Measurements from ENCODE around the gene HS6ST2. TPM values are rescaled to one million over a fixed set of nuclear protein-coding genes. Genes with fewer than 3 reads are reported as not detected.

The HS6ST2 gene
- total RNA-seq, 1 experiment from 2014 or later = 1.3 TPM

DNA sequence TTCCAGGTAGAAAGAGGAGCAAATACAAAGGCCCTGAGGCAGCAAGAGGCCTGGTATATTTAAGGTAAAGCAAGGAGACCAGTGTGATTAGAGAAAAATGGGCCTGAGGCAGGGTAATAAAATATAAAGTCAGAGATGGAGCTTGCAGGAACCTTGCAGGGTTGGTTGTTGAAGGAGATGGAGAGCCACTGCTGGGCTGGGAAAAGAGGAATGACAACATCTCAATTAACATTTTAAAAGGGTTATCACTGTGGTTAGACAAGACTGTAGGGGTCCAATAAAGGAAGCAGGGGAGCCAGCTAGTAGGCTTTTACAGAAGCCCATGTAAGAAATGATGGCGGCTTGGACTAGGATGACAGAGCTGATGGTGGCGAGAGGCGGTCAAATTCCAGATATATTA lies 264.0 kb downstream of the HS6ST2 start:
- Histone ChIP-seq H3K36me3 (no peaks in the 10 kb centered on the region), H3K9me3 (no peaks in the 10 kb centered on the region), H3K4me3 (no peak overlapping the region), H3K27me3 (no peaks in the 10 kb centered on the region)
- no peak for DNase-seq

DNA sequence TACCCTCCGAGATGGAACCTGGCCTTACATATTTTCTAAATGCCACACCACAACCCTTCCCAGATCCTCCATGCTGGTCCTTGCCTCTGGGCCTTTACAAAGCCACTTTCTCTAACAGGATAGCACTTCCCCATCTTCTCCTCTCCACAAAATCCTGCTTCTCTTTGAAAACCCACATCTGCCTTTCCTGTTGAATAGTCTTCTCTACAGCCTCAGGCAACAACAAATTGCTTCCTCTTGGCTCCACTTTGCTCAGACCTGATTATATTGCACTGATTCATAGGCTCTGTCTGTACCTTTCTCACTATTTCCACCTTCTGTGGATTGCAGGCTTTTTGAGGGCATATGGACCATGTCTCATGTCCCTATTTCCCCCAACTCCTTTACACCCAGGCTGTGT lies 265.9 kb downstream of the HS6ST2 start:
- H3K36me3 ChIP-seq = no peaks in the 10 kb centered on the region
- H3K4me3 ChIP-seq = no peak overlapping the region
- H3K9me3 ChIP-seq = no peaks in the 10 kb centered on the region
- H3K27me3 ChIP-seq = no peaks in the 10 kb centered on the region
- DNase-seq = no peak

DNA sequence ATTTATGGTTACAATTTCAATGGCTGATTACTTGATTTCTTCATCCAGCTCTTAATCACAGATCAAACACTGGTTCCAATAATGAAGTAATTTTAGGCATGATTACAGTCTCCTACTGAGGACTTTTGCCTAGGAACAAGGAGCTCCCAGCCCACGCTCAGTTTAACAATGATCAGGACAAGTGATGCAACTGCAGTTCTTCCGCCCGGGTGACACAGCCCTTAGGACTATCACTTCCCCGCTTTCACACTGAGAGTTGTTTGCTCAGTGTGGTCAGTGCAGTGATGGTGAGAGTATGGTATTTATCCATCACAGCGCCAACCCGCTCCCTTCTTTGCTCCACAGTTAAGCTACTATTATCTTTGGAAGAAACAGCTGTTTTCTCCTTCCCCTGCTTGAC lies 266.4 kb downstream of the HS6ST2 start:
- Histone ChIP-seq H3K4me3 (no peak overlapping the region), H3K36me3 (no peaks in the 10 kb centered on the region), H3K27me3 (no peaks in the 10 kb centered on the region), H3K9me3 (no peaks in the 10 kb centered on the region)
- no peak for DNase-seq

DNA sequence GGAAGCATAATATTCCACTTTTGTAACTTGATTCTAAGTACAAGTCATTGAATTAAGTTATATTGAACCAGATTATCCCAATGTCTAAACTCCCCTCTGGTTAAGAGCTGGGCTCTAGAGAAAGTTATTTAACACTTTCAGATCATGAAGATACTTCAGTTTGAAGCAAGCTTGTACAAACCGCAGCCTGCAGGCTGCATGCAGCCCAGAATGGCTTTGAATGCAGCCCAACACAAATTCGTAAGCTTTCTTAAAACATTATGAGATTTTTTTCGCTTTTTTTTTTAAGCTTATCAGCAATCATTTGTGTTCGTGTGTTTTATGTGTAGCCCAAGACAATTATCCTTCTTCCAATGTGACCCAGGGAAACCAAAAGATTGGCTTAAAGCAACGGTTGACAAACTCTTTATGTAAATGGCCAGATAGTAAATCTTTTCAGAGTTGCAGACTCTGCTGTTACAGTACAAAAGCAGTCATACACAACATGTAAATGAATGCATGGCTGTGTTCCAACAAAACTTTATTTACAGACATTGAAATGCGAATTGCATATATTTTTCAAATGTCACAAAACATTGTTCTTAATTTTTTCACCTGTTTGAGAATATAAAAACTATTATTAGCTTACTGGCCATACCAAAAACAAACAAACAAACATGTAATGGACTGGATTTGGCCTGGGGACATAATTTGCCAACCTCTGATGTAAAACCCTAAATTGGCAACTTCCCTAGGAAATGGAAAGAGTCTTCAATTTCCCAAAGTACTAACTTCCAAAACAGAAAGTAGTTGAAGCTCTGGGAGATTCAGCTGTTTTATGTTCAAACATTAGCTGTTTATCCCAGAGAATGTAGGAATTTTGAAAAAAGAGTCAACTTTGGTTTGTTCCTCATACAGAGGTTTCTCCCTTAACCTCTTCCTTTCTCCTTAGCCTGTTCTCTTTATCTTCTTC lies 268.5 kb downstream of the HS6ST2 start:
- H3K27me3 ChIP-seq = no peaks in the 10 kb centered on the region
- H3K36me3 ChIP-seq = no peaks in the 10 kb centered on the region
- no peak for DNase-seq
- no peaks in the 10 kb centered on the region for H3K9me3 ChIP-seq
- no peak overlapping the region for H3K4me3 ChIP-seq

DNA sequence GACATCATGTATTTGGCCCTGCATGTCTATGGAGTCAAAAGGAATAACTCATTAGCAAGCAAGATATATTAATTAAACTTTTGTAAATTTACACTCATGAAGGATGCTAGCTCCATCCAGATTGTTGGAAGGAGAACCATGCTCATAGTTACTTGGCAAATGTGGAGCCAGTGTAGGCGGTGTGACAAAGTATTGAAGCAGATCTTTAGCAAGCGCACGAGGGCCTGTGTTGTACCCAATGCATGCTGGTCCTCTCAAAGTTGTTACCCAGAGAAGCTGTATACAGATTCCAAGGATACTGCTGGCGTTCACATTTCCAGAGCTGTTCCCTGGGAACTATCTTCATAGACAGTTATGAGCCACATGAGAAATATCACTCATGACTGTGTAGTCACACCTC lies 273.2 kb downstream of the HS6ST2 start:
- Histone ChIP-seq H3K27me3 (no peaks in the 10 kb centered on the region), H3K4me3 (no peak overlapping the region), H3K9me3 (no peaks in the 10 kb centered on the region), H3K36me3 (no peaks in the 10 kb centered on the region)
- no peak for DNase-seq

DNA sequence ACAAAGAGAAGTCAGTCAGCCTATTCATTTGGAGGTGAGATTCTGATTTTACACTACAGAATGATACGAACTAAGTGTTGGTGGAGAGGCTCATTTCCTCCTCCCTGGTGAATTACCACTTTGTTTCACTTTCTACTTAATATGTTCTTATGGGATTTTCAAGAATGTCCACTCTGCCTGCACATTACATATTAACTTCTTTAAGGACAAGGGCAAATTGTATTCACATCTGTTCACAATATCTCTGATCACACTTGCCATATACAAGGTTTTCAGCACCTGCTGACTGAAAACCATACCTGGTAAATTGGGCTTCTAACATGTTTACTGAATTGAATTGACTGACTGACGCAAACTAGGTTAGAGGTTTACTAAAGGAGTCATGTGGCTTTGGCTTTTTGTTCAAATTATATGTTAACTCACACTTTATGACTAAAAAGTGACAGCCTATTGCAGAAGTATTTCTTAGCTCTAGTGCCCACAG lies 281.2 kb downstream of the HS6ST2 start:
- no peak for DNase-seq
- Histone ChIP-seq H3K9me3 (no peaks in the 10 kb centered on the region), H3K27me3 (no peaks in the 10 kb centered on the region), H3K36me3 (no peaks in the 10 kb centered on the region), H3K4me3 (no peak overlapping the region)

DNA sequence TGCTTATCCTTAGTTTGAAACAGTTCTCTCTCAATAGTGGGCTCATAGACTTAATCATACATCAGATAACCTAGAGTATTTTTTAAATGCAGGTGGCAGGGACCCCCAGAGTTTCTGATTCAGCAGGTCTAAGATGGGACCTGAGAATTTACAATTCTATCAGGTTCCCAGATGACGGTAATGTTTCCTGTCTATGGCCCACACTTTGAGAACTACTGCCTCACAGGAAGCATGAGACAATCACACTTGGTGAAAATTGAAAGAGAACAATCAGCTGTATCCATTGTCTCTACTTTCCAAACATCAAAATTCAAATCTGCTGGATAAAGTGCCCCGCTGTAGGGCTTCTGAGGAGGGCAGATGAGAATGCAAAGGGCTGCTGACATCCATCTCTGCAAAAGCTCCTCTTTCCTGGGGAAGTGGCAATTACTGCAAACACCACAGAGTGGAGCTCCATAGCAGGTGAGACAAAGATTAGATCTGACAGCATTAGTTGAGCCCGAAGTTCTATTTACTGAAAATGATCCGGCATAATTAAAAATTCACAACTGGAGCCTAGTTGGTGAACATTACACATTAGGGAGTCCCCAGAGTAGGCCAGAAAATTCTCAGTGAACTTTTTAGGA lies 281.8 kb downstream of the HS6ST2 start:
- Histone ChIP-seq H3K27me3 (no peaks in the 10 kb centered on the region), H3K9me3 (no peaks in the 10 kb centered on the region), H3K4me3 (no peak overlapping the region), H3K36me3 (no peaks in the 10 kb centered on the region)
- no peak for DNase-seq

DNA sequence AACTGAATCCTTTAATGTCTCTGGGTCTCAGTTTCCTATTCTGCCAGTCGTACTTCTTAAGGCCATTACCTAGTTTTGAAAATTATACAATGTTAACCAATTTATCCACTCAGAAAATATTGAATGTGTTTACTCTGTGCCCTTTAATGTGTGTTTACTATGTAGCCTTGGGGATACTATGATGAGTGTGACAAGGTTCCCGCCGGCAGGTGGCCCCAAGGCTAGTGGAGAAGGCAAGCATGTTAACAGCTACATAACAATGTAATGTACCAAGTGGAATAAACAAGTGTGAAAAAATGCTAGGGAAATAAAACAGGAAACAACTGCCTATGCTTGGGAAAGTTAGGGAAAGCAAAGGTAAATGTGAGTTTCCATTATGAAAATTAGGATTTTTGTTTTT lies 282.3 kb downstream of the HS6ST2 start:
- Histone ChIP-seq H3K27me3 (no peaks in the 10 kb centered on the region), H3K9me3 (no peaks in the 10 kb centered on the region), H3K4me3 (no peak overlapping the region), H3K36me3 (no peaks in the 10 kb centered on the region)
- DNase-seq = no peak

DNA sequence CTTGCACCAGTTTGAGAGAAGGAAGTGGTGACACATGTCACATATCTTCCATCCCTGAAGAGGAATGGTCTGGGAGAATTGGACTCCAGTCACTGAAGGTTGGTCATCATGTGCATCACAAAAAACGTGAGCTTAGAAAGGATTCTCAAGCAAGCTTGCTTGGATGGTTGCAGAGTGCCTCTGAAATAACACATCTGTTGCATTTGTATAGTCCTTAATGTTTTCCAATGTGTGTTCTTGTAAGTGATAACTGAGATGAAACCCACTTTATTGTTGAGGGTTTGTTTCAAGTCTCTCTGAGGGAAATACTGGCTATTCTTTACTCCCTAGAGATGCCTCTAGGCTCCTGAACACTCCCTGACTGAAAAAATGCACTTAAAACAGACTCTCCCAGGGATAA lies 285.1 kb downstream of the HS6ST2 start:
- DNase-seq = no peak
- Histone ChIP-seq H3K36me3 (no peaks in the 10 kb centered on the region), H3K9me3 (no peaks in the 10 kb centered on the region), H3K4me3 (no peak overlapping the region), H3K27me3 (no peaks in the 10 kb centered on the region)

DNA sequence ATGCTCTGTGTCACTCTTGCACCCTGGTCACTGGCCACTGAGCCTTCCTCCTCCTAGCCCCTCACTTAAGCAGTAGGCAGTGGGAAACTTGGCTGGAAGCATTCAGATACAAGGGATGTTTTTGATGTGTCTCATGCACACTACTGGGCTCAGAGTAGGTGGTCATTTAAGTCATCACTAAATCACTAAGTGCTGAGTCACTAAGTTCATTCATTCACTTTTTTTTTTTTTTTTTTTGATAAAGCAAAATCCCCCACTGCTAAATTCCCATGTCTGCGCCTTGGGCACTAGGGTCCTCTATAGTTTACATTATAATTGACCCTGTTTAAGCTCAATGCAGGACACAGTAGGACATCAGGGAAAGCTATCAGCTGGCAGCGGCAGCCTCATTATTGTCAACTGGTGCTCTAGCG lies 287.2 kb downstream of the HS6ST2 start:
- Histone ChIP-seq H3K9me3 (no peaks in the 10 kb centered on the region), H3K36me3 (no peaks in the 10 kb centered on the region), H3K27me3 (no peaks in the 10 kb centered on the region), H3K4me3 (no peak overlapping the region)
- no peak for DNase-seq

DNA sequence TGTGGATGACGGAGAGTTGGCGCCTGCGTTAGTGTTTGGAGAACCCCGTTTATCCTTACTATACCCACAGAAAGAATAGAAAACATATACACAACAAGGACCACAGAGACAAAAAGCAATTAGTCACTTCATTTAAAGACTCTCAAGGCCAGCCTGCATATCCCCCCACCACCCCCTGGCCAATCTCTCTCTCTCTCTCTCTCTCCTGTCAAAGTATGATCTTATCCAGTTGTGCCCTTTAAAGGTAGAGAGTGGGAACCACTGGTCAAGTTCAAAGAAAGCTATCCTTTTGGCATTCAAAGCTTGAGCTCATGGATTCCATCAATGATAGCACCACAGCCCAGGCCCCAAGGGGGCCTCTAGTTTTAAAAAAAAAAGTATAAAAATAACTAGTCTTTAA lies 289.3 kb downstream of the HS6ST2 start:
- Histone ChIP-seq H3K36me3 (no peaks in the 10 kb centered on the region), H3K9me3 (no peaks in the 10 kb centered on the region), H3K27me3 (no peaks in the 10 kb centered on the region), H3K4me3 (no peak overlapping the region)
- DNase-seq = no peak

DNA sequence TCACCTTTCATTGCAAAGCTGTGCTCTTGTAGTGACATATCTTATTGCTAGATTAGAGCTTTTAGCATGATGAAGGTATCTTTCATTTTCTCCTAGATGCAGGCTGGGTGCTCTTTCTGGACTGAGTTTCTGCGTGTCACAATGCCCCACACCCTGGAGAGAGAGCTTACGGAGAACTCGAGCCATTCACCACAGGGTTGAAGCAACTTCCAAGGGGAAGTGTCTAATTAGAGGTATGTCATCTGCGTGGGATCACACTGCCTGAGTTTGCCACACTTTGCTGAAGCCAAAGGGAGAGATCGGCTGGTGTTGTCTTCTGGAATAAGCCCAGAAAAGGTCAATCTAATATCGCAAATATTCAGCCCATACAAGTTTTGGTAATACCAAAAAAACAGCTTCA lies 290.3 kb downstream of the HS6ST2 start:
- no peaks in the 10 kb centered on the region for H3K27me3 ChIP-seq
- no peaks in the 10 kb centered on the region for H3K36me3 ChIP-seq
- DNase-seq = no peak
- no peaks in the 10 kb centered on the region for H3K9me3 ChIP-seq
- H3K4me3 ChIP-seq = no peak overlapping the region

DNA sequence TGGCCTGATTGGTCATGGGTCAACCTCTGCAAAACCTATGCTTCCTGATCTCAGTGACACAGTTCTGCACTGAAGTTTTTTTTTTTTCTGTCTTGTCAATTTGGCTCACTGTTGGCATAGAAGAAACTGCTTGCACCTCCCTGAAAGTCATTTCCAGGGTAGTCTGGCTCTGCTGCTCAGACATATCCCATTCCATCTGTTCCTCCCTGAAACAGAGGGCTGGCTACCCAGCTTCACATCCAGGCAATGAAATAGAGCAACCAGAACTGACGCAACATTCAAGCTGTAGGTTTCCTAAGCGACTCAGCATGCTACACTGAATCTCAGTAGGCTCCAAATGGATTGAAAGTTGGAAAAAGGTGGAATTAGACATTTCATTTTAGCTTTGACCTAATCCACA lies 292.8 kb downstream of the HS6ST2 start:
- Histone ChIP-seq H3K27me3 (no peaks in the 10 kb centered on the region), H3K36me3 (no peaks in the 10 kb centered on the region), H3K9me3 (no peaks in the 10 kb centered on the region), H3K4me3 (no peak overlapping the region)
- DNase-seq = no peak

DNA sequence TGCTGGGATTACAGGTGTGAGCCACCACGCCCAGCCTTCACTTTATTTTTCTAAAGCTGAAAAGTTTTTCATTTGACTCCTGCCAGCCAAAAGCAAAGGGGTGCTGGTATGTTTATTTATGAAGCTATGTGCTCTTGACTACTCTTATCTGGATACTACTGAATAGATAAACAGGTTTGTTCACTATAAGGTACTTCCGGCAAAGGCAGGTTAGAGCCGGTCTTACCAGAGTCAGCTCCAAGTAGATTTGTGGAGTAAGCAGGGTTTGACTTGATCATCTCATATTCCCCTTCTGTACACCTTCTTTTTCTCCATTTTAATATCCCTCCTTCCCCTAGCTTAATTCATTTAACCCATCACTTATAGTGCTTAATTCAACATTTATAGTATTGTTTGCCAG lies 294.2 kb downstream of the HS6ST2 start:
- no peak overlapping the region for H3K4me3 ChIP-seq
- no peaks in the 10 kb centered on the region for H3K9me3 ChIP-seq
- no peak for DNase-seq
- no peaks in the 10 kb centered on the region for H3K27me3 ChIP-seq
- no peaks in the 10 kb centered on the region for H3K36me3 ChIP-seq

DNA sequence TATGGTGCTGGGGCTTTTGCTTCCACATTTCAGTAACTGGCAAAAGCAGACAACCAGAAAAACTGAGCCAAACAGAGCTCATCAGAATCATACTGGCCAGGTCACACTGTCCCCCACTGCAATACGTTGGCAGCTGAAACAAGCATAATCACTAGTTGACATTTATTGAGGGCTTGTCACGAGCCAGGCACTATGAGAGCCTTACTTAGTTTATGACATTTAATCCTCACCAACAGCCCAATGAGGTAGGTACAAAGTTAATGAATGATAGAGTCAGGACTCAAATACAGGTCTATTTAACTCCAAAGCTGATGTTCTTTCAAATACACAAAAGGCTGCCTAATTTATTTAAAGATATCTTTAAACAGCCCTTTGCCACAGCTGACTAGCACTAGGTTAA lies 295.6 kb downstream of the HS6ST2 start:
- Histone ChIP-seq H3K9me3 (no peaks in the 10 kb centered on the region), H3K36me3 (no peaks in the 10 kb centered on the region), H3K27me3 (no peaks in the 10 kb centered on the region), H3K4me3 (no peak overlapping the region)
- DNase-seq = no peak

DNA sequence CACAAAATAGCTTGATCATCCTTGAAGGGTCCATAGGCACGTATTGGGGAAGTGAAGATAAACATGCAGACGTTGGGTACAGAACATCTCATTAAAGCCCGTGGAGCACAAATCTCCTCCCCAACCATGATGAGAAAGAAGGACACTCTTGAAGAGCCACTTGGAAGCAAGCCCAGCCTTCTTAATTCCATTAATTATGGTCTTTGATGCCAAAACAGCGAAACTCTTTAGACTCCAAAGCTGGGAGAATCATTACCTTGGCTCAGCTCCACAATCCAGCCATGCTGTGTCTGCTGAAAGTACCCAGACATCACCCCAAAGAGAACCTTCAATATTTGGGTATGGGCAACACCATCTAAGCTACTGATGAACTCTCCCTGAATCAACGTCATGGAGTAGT lies 300.6 kb downstream of the HS6ST2 start:
- H3K36me3 ChIP-seq = no peaks in the 10 kb centered on the region
- H3K27me3 ChIP-seq = no peaks in the 10 kb centered on the region
- no peaks in the 10 kb centered on the region for H3K9me3 ChIP-seq
- no peak for DNase-seq
- H3K4me3 ChIP-seq = no peak overlapping the region

DNA sequence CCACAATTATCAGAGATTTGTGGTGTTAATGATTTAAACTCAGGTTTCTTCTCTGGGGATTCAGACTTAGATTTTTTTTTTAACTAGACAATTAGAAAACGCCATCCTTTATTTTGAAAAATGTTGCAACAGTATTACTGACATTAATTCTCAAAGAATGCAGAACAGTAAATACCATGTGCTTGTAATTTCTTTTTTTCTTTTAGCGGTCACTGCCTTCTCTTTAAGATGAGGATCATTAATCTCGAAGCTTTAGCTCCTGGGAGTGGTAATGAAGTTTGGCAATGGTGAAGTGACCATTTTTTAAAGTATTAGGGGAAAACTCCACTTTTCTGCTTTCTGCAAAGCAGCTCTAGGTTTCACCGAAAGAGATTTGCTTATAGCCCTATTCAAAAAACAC lies 305.6 kb downstream of the HS6ST2 start:
- H3K4me3 ChIP-seq = no peak overlapping the region
- no peaks in the 10 kb centered on the region for H3K27me3 ChIP-seq
- H3K9me3 ChIP-seq = no peaks in the 10 kb centered on the region
- DNase-seq = no peak
- no peaks in the 10 kb centered on the region for H3K36me3 ChIP-seq

Measured in MG63 (cell line).